Upper lobe of right lung (tissue), 1 donor: ENCODE data around the gene DNAH14. TPM values are rescaled to one million over a fixed set of nuclear protein-coding genes. Genes with fewer than 3 reads are reported as not detected.
A peak's percentile ranks its signal among the peaks of the same experiment; 100 is the strongest.

Source experiments
- ATAC-seq: fragments of 200-7000 bp; cut with Tn5 transposase; one replicate; pipeline ENCODE4 v1.9.1; 2020; ENCODE audit warnings: mild to moderate bottlenecking, moderate library complexity
- DNase-seq: peaks from one replicate; pipeline ENCODE4 v3.0.0-alpha.2; 2020
- H3K27ac ChIP-seq: fragments of 200-600 bp; one replicate; pipeline ENCODE4 v1.8.0; 2022
- H3K27me3 ChIP-seq: fragments of 200-600 bp; one replicate; pipeline ENCODE4 v1.8.0; 2022; ENCODE audit warnings: mild to moderate bottlenecking
- H3K36me3 ChIP-seq: fragments of 200-600 bp; one replicate; pipeline ENCODE4 v1.8.0; 2022
- H3K4me1 ChIP-seq: fragments of 200-600 bp; one replicate; pipeline ENCODE4 v1.8.0; 2022
- H3K4me3 ChIP-seq: fragments of 200-600 bp; one replicate; pipeline ENCODE4 v1.8.0; 2022; ENCODE audit warnings: mild to moderate bottlenecking
- H3K9me3 ChIP-seq: fragments of 200-600 bp; one replicate; pipeline ENCODE4 v1.8.0; 2022
- CTCF ChIP-seq: fragments of 200-600 bp; IDR thresholded peaks from one replicate; pipeline ENCODE4 v1.8.0; 2022; ENCODE audit warnings: antibody characterized with exemption
- intact Hi-C: fragments of 100-400 bp; cut with DNase I; formaldehyde crosslinking; loops from one replicate; pipeline ENCODE4 v1.11.0; 2022
- total RNA-seq: library from RNA; stranded (reverse); fragmentation: NEBNext Ultra II Directional; extraction: Animal tissue kit (Norgen Biotek cat#: 25700); gene quantifications from one replicate; pipeline ENCODE4 v1.2.1, GENCODE V29; 2021
- donor health status: DM: no; HTN: yes; CAD: no; lungs with severe emphysema.

The DNAH14 gene
- total RNA-seq, 1 donor from 2014 or later: 14.9 TPM

GRCh38 chr1:225410036-225410435 is 480.6 kb downstream of the DNAH14 start:
- no peaks in the 10 kb centered on the region for H3K4me1 ChIP-seq
- no peaks in the 10 kb centered on the region for H3K27me3 ChIP-seq
- peaks cover 72% of the 10 kb centered on the region for H3K36me3 ChIP-seq
- no peaks in the 10 kb centered on the region for H3K9me3 ChIP-seq
- intact Hi-C loops: no loop called here
- H3K27ac ChIP-seq: no peak overlapping the region
- DNase-seq (no peak), ATAC-seq (no peak)
- TF ChIP-seq CTCF: no peak
- no peak overlapping the region for H3K4me3 ChIP-seq

- Histone ChIP-seq H3K27ac (no peak overlapping the region), H3K36me3 (peaks cover 78% of the 10 kb centered on the region), H3K27me3 (no peaks in the 10 kb centered on the region), H3K9me3 (no peaks in the 10 kb centered on the region), H3K4me3 (no peak overlapping the region), H3K4me1 (no peaks in the 10 kb centered on the region)
- DNase-seq (no peak), ATAC-seq (no peak)
- no peak for TF ChIP-seq CTCF
- intact Hi-C loops: no loop called here
Measured at GRCh38 chr1:225412321-225412720, 482.8 kb downstream of the DNAH14 start.

GRCh38 chr1:225412803-225413351 is 483.4 kb downstream of the DNAH14 start:
- H3K27ac ChIP-seq: no peak overlapping the region
- no peaks in the 10 kb centered on the region for H3K9me3 ChIP-seq
- no peak for TF ChIP-seq CTCF
- intact Hi-C loops: no loop called here
- DNase-seq (no peak), ATAC-seq (peak; percentile 76)
- H3K4me3 ChIP-seq: no peak overlapping the region
- no peaks in the 10 kb centered on the region for H3K27me3 ChIP-seq
- H3K36me3 ChIP-seq: peaks cover 78% of the 10 kb centered on the region
- H3K4me1 ChIP-seq: no peaks in the 10 kb centered on the region

- Histone ChIP-seq H3K36me3 (peaks cover 82% of the 10 kb centered on the region), H3K27ac (no peak overlapping the region), H3K4me1 (no peaks in the 10 kb centered on the region), H3K27me3 (no peaks in the 10 kb centered on the region), H3K9me3 (no peaks in the 10 kb centered on the region), H3K4me3 (no peak overlapping the region)
- intact Hi-C loops: no loop called here
- TF ChIP-seq CTCF: no peak
- peak; percentile 53 for ATAC-seq
- no peak for DNase-seq
Measured at GRCh38 chr1:225413708-225414375, 484.4 kb downstream of the DNAH14 start.

- no peaks in the 10 kb centered on the region for H3K4me1 ChIP-seq
- ATAC-seq (no peak), DNase-seq (no peak)
- peaks cover 81% of the 10 kb centered on the region for H3K36me3 ChIP-seq
- no peak for TF ChIP-seq CTCF
- intact Hi-C loops: no loop called here
- H3K9me3 ChIP-seq: no peaks in the 10 kb centered on the region
- no peaks in the 10 kb centered on the region for H3K27me3 ChIP-seq
- H3K4me3 ChIP-seq: no peak overlapping the region
- H3K27ac ChIP-seq: no peak overlapping the region
Measured at GRCh38 chr1:225415307-225415706, 485.8 kb downstream of the DNAH14 start.
